GM19035 (cell line): ENCODE results near the gene HES6.
"Not testable (repeated sequence)": the region's sequence is repeated elsewhere in the genome, so short reads cannot be mapped to it uniquely, and the experiment has no call there.

Experiments used
- ATAC-seq: cut with Tn5 transposase; IDR thresholded peaks from one replicate; pipeline ENCODE4 v1.9.1; 2021; ENCODE audit not compliant: unreplicated experiment

HES6 gene

GRCh38 chr2:238274152-238274865 lies 34.5 kb upstream of the HES6 start:
- ATAC-seq: no peak

GRCh38 chr2:238273433-238273832 lies 33.6 kb upstream of the HES6 start:
- ATAC-seq: not testable (repeated sequence)

GRCh38 chr2:238272156-238272555 lies 32.3 kb upstream of the HES6 start:
- no peak for ATAC-seq

- ATAC-seq: not testable (repeated sequence)
Measured at GRCh38 chr2:238271686-238272085, 31.8 kb upstream of the HES6 start.

GRCh38 chr2:238271061-238271554 lies 31.3 kb upstream of the HES6 start:
- no peak for ATAC-seq

GRCh38 chr2:238270606-238271005 lies 30.8 kb upstream of the HES6 start:
- ATAC-seq: no peak

GRCh38 chr2:238269741-238270140 lies 29.9 kb upstream of the HES6 start:
- no peak for ATAC-seq

GRCh38 chr2:238267884-238268680 lies 28.2 kb upstream of the HES6 start:
- ATAC-seq: no peak

- no peak for ATAC-seq
Measured at GRCh38 chr2:238267341-238267710, 27.5 kb upstream of the HES6 start.

GRCh38 chr2:238265605-238266004 lies 25.8 kb upstream of the HES6 start:
- ATAC-seq: no peak

- ATAC-seq: no peak
Measured at GRCh38 chr2:238264072-238264460, 24.2 kb upstream of the HES6 start.

GRCh38 chr2:238263204-238264071 lies 23.6 kb upstream of the HES6 start:
- ATAC-seq: no peak

GRCh38 chr2:238262496-238263122 lies 22.8 kb upstream of the HES6 start:
- ATAC-seq: no peak

GRCh38 chr2:238261718-238262375 lies 22.0 kb upstream of the HES6 start:
- ATAC-seq: no peak

- ATAC-seq: no peak
Measured at GRCh38 chr2:238260883-238261282, 21.0 kb upstream of the HES6 start.

GRCh38 chr2:238259061-238260020 lies 19.5 kb upstream of the HES6 start:
- no peak for ATAC-seq

GRCh38 chr2:238257786-238258700 lies 18.2 kb upstream of the HES6 start:
- no peak for ATAC-seq

GRCh38 chr2:238256594-238257104 lies 16.8 kb upstream of the HES6 start:
- ATAC-seq: no peak
